ENCODE results near the gene SV2B.

SV2B gene

DNA sequence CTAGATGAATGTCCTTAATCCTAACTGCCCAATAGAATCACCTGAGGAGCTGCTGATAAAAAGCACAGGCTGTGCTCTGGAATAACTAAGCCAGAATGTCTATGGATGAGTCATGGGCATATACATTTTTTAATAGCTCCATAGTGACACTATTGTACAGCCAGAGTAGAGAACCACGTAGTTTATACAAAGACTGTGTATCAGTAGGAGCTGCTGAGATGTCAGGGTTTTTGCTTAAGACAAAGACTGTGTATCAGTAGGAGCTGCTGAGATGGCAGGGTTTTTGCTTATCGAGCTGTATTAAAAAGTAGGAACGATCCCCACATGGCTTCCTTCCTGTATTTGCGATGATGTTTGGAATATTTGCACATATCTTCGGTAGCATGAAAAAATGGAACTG lies 137.4 kb downstream of the SV2B start:
- DNase-seq: no peak

DNA sequence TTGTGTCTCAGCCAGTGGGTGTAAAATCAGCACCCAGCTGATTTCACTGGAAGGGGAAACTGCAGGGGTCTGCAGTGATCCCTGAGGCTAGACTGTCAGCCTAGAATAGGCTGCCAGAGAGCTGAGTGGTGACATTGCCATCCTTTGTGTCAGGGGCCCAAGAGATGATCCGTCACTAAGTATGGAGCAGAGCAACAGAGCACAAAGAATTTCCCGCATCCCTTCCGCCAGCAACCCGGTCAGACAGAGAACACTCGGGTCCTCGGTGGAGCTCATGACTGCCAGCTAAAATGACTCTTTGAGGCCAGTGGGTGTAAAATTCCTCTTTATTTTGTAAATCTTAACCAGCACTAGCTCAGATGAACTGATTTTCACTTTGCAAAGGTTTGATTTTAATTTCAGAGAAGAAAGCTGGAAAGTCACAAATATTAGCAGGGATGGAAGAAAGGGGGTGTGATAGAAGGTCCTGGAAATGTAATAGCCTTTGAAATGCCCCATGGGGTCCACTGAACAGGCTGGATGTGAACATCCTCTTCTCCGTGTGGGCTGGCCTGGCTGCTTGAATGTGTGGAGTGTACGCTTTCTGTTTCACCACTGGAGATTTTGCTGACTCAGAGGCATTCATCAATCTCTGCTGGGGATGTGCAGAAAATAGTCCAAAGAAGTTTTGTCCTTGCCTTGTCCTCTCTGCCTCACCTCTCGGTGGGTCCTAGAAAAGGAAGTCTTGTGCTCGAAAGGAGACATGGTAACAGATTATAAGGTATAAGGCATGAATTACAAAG lies 138.8 kb downstream of the SV2B start:
- no peak for DNase-seq

DNA sequence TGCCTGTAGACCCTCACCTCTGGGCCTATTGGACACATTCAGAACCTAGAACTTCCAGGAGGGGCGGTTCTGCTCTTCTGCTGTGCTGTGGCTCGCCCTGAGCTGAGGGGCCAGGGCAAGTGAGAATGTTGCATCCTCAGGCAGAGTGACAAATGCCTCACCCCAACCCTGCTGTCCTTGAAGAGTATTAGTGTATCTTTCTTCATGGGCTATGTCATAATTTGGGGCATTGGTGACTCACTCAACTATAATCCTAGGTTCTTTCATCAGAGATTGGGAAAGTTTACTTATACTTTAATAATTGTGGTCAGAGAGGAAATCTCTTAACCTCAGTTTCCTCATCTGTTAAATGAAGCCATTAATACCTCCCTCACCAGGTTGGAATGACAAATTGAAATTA lies 143.8 kb downstream of the SV2B start:
- DNase-seq: no peak

DNA sequence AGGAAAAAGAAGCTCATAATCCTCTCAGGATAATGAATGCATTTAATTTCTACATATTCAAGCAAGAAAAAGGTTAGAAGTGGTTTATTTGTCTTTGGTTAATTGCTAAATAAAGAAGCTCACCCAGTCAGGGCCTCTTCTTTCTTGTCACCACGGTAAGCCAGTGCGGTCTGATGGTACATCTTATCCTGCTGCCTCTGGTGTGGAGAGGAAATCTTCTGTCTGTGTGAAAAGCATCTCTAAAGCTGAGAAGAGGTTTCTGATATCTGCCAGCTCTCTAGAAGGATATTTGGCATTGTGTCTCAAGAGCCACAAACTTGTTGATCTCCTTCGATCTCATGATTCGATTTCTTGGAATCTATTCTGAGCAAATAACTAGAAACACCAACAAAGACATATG lies 144.9 kb downstream of the SV2B start:
- DNase-seq: no peak

DNA sequence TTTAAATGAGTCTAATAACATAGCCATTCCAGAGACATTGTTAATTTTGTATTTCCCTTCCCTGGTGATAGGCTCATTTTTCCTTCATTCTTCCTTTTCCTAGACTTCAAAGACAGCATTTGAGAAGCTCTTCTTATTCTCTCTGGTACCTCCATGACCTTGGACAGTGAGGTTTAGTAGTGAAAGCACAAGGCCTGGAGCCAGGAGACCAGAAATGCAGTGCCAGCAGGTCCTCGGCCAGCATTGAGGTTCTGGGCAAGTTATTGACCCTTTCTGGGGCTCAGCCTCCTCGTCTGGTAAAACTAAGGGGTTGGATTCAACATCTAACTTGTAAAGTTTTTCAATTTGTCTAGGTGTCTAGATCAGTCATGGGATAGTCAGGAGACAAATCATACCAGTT lies 146.9 kb downstream of the SV2B start:
- no peak for DNase-seq

DNA sequence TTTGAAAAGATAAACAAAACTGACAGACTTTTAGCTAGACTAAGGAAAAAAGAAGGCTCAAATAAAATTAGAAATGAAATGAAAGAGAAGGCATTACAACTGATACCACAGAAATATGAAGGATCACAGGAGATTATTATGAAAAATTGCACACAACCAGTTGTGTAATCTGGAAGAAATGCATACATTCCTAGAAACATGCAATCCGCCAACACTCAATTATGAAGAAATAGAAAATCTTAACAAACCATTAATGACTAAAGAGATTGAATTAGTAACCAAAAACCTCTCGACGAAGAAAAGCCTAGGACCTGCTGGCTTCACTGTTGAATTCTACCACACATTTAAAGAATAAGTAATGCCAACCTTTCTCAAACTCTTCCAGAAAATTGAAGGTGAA lies 149.5 kb downstream of the SV2B start:
- DNase-seq: no peak

DNA sequence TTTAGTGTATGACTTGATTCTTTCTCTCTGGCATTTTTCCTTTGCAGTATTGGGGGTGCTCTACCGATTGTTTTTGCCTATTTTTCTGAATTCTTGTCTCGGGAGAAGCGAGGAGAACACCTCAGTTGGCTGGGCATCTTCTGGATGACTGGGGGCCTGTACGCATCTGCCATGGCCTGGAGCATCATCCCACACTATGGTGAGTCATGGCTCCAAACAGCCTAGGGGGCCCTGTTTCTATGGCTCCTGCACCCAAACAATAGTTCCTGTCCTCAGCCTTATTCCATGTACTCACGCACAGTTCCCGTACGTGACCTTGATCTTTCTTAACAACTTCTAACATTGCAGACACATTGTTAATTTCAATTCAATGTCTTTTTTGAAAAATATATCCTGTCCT lies 152.3 kb downstream of the SV2B start:
- DNase-seq: no peak

DNA sequence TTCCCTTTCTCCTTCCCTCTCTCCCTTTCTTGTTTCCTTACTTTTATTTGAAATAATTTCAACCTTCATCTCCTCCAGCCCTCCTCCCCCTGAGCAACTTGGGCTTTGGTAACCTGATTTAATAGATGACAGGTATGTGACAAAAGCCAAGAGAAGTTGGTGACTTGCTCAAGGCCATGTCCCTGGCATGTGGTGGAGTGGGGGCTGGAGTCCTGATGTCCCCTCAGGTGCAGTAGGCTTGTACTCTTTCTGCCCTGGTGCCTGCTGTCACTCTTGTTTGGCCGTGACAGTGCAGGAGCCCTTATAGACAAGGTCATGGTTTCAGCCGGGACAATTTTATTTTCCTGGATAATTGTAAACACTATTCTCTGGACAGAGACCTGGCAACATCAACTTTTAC lies 152.7 kb downstream of the SV2B start:
- no peak for DNase-seq

DNA sequence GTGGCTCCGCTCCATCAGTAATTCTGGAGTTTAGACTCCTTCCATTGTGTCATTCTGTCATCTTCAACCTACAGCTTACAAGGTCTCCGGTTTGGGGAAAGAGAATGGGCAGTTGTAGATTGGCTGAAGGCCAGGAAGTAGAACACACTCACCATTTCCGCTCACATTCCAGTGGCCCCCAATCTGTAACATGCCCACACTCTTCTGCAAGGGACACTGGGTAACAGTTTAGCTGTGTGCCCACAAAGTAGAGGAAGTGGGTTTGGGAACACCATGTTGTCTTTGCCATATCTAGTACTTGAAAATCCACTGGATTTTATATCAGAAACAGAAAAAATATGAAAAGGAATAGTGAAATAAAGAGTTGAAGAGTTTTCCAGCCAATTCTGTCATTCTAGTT lies 153.5 kb downstream of the SV2B start:
- no peak for DNase-seq

DNA sequence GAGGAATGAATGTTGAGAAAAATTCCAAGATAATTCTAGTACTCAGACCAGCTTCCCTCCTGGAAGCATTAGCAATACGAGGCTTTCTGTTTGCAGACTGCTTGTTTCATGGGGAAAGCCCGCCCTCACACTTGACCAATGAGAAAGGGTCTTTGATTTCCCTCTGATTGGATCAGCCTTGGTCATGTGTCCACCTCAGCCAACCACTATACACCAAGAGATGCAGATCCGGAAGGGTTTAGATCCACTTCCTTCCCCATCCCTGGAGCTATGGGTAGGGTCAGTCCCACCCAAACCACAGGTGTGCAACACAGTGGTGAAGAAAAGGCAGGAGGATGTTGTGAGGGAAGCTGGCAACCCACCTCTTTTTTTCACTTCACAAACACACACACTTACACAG lies 154.7 kb downstream of the SV2B start:
- no peak for DNase-seq

DNA sequence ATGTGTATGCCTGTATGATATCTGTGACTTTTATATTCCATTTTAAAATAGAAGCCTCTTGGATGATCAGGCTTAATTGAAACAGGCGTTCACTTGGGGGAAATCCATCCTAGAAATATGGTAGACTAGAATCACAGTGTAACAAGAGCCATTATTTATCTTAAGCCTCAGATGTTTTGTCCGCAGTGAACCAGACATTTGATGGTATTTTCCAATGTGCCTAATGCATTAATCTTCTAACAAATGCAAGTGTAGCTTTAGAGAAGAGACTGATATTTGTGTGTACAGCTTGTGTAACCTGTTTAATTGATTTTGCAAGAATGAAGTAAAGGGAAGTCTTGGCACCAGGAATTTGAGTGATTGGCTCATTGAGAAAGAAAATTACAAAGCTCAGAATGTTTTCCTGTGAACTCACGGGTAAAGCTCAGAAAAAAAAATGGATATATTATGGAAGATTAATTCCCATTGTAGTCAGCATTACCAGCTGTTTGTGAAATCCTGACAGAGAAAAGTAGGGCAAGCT lies 155.7 kb downstream of the SV2B start:
- DNase-seq: no peak

DNA sequence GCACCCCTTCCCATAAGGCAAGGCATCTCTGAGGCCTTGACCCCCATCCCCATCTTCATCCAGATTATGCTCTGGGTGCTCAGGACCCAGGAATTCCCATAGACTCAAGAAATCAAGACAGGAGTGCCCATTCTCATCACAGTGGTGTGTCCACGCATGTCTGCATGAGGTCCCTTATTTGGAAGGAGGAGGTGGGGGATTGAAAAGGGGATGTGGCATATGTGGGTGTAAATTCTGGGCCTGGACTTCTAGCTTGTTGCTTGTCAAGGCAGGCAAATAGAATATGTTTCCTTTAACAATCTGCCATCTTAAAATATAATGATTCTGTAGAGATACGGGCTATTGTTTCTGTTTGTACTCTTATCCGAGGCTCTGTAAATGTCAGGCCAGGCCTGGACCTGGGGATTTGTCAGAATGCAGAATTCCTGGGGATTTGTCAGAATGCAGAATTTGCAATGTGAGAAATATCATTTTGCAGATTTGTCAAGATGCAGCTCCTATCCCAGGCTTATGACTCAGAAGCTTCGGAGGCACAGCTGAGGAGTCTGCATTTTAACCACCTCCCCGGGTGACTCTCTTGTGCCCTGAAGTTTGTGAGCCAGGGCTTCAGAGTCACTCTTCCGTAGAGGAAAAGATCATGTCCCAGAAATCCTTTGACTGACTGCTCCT lies 157.8 kb downstream of the SV2B start:
- DNase-seq: no peak

DNA sequence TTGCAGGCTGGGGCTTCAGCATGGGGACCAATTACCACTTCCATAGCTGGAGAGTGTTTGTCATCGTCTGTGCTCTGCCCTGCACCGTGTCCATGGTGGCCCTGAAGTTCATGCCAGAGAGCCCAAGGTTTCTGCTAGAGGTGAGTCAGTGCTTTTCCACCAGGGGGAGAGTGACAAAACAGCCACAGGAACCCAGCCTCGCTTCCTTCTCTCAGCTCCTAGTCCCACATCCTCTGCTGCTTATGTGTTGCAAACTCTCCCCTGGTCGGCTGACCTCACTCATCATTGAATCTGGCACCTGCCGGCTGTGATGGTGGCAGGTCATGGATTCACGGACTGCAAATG lies 158.3 kb downstream of the SV2B start:
- no peak for DNase-seq

DNA sequence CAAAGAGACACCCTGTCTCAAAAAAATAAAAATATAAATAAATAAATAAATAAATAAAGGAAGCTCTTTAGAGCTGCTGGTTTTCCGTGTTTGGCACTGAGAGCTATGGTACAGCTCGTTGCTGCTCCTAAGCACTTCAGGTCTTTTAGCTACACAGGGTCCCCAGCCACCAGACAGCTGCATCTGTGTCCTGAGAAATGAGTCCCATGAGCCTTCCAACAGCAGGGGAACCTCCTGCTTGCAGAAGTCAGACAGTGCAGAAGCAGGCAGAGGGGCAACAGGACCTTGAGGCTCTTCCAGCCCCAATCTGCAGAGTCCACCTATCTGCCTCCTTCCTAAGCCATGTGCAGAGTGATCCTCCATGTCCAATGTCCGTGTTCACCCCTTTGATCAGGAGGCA lies 159.0 kb downstream of the SV2B start:
- DNase-seq: no peak

DNA sequence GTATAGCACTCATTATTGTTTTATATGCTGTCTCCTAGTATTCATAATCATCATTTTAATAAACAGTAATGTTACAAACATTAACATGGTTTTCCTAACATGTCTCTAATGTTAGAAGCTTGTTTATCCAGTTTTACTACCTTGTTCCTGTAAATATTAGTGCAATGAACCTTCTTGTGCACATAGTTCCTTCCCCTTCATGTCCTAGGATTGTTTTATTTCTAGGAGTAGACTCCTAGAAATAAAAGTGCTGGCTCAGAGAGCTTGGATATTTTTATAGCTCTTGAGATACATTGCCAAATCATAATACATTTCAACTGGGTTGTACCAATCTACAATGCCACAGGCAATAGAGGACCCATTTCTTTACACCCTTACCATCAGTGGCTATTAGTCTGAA lies 161.3 kb downstream of the SV2B start:
- DNase-seq: no peak

DNA sequence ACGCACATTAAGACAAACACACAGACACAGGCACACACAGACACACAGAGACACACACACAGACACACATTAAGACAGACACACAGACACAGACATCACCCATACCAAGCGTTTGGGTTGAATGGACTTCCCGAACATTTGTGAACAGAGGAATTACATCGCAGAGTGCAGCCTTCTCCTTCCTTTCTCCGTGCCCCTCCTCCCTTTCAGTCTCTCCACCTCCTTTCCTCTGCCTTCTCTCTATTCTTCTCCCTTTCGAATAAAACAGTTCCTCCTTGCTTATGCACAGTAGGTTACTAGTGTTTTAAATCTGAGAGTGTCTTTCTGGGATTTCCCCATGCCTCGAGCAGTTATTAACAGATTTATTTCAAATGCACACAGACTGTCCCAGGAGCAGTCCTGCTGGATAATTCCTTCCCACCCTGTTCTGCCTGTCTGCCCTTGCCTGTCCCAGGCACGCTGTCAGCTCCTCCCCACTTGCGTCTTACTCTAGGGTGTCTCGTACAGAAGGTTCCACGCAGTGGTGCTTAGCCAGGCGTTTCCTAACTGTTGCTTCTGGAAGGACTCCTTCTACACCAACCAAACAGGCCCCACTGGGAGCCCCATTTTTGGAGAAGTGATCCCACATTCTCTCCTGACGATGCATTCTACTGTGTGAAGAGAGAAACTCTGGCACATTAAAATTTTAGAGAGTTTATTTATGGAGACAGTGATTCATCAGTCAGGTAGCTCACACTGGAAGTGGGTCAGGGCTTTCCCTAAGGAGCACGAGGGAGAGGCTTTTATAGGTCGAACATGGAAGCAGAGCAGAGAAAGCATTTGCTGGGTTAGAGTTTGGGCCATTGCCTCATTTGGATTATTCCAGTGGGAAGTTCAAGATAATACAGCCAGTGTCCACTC lies 163.8 kb downstream of the SV2B start:
- DNase-seq: no peak

DNA sequence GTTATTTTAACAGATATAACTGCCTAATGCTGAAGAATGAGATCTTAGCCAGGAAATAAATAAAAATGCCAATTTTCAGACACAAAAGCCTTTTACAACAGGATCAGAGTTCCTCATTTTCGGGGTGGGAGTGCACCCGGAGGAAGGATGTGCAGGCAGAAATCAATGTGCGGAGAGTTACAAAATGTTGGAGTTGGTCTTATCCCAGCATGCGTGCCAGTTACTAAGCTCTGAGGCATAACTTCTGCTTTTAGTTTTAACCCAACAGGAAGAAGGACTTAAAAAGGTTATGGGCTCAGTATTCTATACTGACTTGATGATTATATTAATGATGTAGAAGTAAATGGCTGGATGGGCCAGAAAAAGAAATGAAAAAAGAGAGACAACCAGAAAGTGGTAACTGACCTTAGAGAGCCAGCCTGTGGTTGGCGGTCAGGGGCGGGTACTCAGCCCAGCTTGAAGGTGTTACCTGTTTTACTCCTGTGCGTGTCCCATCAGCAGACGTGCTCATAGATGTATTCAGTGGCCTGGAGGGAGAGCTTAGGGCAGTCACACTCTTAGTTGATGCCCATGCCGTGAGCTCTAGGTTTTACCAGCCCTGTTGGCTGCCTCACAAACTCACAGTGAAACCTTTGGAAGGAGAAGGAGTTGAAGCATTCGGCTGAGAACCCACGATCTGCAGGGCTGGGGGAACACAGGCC lies 164.7 kb downstream of the SV2B start:
- no peak for DNase-seq

DNA sequence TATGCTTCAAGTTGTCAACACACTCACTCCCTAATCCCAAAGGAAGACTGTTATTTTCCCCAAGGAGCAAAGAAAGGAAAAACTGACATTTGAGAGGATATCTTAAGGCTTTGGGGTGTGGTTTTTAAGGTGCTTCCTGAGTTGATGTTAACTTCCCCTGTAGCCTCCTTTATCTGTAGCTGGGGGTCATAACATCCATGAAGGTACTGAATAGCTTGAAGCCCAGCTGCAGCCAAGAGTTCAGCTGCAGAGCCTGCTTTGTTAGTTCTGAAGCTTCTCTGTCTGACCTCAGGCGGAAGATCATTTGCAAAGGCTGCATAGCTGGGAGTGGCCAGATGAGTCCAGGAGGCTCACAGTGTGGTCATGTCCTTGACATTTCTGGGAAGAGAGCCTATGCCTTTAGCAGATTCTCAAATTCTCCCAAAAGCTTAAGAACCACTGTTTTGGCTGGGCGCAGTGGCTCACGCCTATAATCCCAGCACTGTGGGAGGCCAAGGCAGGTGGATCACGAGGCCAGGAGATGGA lies 165.4 kb downstream of the SV2B start:
- DNase-seq: no peak

DNA sequence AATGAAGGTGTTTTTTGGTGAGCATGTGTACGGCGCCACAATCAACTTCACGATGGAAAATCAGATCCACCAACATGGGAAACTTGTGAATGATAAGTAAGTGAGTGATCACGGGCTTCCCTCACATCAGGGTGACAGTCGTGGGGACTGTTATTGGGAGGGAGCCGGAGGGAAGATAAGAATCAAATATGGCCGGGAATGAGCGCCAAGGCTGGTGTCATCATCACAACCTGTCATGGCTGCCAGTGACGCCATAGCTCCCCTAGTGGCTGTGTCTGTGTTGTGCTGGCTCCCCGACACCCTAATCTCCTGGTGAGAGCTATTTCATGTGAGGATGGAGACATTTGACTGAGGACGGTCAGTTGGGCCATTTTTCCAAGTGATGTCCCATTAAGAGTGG lies 168.5 kb downstream of the SV2B start:
- DNase-seq: no peak

DNA sequence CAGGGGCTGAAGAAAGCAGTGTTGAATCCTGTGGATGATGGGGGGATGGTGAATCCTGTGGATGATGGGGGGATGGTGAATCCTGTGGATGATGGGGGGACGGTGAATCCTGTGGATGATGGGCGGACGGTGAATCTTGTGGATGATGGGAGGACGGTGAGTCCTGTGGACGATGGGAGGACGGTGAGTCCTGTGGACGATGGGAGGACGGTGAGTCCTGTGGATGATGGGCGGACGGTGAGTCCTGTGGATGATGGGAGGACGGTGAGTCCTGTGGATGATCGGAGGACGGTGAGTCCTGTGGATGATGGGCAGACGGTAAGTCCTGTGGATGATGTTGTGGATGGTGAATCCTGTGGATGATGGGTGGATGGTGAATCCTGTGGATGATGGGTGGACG lies 170.7 kb downstream of the SV2B start:
- DNase-seq: no peak

DNA sequence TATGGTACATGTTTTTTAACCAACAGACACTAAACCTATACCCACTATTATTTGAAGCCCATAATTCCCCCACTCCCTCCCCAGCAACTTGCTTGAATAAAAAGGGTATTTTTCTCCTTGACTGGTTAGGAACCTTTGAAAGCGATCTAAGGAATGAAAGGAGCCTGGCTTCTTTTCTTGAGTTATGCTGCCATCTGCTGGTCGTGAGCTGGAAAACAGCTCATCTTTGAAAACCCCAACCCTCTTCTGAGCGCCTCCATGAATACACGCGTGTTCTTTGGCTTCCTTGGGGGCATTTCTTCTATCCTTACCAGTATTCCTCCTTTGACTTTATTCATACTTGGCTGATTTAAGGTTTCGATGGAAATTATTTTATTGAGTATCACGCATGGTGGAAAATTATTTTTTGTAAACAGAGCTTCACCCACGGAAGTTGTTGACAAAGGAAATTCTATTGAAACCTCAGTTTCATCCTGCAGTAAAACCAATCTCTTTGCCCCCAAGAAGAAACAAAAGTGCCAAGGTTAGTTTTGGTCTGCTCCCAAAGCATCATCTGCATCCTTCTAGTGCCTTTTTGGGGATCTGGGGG lies 171.6 kb downstream of the SV2B start:
- peak; percentile 45 to 54 for DNase-seq

DNA sequence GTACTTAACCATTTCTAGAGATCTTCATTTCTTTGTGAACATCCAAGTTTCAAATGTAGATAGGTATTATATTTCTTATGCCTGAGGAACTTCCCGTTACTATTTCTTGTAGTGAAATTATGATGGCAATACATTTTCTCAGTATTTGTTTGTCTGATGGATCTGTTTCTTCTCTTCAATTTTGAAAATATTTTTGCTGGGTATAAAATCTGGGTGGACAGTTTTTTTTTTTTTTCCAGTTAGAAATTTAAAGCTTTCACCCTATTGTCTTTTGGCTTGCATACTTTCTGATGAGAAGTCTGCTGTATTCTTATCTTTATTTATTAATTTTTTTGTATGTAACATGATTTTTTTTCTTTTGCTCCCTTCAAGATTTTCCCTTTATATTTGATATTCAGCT lies 175.8 kb downstream of the SV2B start:
- DNase-seq: no peak
